ENCODE results near the gene TSPAN12.
"Not testable (repeated sequence)": the region's sequence is repeated elsewhere in the genome, so short reads cannot be mapped to it uniquely, and the experiment has no call there.

Gene TSPAN12

DNA sequence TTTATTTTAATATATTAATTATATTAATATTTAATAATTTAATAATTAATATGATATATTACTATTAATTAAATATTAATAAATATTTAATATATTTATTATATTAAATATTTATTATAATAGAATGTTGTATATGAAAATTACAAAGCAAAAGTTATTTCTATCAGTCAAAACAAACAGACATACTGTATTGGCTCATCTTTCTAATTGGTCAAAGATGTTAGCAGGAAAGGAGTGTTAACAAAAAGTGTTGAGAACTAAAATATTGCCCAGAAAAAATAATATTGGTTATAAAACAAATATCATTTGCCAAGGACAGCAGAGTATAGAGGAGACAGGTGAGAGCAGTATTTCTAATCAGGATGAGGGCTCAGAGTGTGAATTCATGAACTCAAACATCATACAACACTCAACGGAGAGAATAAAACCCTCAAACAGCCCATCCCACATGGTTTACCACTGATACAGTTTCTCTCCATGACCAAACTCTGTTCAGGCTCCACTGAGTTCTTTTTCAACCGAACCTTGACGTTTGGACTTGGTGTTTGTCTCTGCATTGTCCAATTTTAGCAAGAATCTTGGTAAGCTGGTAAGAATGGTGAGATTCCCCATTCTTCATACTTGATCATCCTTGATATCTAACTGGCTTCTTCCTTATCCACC lies 58.0 kb downstream of the TSPAN12 start:
- DNase-seq, result no peak

DNA sequence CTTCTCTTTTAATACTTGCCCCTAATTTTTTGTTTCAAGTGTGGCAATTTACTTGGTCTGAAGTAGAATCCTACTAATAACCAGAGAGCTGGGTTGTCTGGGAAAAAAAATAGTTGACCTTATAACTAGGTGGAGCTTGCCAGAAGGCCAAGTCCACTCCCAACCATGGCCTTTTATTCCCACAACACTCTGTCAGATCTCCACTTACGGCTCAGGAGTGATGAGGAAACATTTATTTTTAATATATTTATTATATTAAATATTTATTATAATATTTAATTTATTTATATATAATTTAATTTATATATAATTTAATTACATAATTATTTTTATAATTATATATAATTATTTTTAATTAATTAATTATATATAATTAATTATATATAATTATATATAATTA lies 58.8 kb downstream of the TSPAN12 start:
- DNase-seq, result no peak

DNA sequence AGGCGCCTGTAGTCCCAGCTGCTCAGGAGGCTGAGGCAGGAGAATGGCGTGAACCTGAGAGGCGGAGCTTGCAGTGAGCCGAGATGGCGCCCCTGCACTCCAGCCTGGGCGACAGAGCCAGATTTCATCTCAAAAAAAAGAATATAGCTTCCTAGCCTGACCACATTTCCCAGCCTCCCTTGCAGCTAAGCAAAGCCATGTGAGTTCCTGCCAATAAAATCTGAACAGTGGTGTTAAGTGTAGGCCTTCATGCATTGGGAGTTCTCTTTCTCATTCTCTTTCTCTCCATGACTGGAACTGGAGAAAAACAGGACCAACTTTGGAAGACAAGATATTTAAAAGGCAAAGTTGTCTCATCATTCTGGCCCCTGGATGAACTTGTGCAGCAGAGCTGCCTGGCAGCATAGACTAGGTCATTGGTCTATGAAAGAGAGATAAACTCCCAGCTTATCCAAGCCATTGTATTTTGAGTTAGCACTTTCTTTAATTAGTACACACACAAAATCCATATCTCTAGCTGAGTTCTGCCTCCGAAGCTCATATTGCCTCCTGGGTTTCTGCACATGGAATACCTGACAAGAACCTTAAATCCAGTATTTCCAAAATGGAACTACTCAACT lies 60.8 kb downstream of the TSPAN12 start:
- DNase-seq, result no peak

DNA sequence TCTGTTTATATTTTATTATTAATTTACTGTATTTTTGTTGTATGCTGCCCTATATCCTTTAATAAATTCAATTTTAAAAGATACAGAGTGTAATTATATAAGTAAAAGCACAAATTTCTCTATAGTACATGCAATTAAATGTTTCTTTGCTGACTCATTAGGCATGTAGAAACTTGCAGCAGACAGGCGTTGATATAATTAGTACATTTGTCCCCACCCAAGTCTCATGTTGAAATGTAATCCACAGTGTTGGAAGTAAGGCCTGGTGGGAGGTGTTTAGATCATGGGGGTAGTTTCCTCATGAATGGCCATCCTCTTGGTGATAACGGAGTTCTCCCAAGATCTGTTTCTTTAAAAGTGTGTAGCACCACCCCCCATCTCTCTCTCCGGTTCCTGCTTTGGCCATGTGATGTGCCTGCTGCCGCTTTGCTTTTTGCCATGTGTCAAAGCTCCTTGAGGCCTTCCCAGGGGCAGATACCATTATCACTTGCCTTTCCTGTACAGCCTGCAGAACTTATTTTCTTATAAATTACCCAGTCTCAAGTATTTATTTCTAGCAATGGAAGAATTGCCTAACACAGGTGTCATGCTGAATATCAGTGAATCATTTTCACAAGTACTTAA lies 63.7 kb downstream of the TSPAN12 start:
- DNase-seq, result no peak

DNA sequence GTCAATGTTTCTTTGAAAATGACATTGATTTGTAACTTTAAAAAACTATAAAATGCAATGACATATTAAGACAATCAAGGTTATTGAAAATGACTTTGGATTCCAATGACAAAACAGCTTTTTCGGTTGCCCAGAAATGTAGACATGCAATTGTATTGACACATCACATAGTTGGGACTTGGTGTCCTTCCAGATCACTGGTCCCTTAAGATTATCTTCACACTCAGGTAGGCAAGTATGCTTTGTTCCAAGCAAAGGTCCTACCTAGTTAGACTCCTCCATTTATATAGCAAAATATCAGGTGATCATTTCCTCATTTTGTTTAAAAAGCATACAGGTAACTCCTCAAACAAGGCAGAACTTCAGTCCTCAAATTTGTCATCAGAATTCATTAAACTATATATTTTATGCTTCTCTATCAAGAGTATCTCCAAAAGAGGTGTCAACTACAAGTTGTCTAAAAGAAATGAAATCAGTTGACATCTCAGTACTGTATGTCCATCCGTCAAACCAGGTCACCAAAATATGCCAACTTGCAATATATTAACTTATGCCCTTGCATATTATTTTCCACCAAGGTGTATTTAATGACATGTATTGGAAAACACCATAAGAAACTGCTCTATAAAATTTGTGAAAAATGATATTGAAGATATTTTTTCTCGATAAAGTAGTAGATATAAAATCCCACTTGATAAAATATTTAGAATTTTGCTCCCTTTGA lies 64.6 kb downstream of the TSPAN12 start:
- DNase-seq, result no peak

DNA sequence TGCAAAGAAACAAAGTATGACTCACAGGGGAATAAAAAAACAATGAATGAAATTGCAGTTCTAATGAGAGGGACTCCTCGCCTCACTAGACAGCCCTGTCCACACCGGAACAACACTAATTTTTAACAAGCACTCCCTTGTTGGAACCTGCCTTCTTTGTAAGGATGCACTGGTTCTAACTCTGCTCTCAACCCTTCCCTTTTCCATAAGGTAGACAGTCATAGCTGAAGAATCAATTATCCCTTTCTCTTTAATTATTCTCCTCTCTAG lies 65.1 kb downstream of the TSPAN12 start:
- DNase-seq, result no peak

DNA sequence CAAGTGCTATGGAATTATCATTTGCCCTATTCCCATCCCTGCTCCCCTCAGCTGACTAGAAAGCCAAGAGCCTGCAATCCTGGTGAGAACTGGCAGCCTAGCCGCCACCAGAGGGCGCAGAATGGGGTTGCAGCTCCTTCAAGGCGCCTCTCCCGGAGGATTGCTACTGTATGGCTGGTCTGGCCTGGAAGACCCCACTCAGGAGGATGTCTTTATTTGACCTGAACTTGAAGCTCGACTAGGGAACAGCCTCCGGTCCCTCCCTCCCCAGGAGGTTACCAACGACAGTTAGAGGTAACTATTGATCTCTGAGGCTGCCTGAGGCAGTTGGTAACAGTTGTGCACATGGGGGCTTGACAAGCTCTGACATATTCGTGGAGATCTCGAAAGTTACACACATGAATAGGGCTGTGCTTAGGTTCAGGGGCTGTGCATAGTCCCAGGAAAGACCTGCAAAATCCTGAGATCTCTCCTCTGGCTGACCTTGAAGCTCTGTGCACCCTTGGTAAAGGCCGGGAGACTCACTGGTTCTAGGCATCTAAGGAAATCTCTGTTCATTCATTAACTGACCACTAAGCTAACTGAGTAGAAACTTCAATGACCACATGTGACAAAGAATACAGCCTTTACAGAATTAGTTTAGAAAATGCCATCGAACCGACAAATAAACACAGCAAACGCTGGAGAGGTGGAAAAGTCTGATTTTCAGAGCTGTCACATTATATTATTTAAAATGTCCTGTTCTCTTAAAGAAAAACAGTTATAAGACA lies 65.7 kb downstream of the TSPAN12 start:
- peak; percentile 5 for DNase-seq

DNA sequence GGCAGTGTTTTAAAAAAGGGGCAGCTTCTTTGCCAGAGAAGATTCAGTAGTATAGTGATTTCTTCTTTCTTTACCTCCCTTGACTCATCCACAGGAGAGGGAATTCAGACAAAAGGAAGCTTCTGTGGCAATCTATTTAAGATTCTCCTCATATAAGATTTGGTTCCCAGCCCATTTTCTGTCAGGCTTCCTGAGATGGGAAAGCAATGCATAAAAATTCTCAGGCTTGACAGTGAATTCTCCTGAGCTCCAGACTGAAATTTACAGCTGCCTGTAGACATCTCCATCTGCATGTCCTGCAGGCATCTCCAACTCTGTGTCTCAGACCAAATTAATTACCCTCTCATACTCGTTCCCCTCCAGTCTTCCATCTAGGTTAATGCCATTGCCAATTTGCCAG lies 72.8 kb downstream of the TSPAN12 start:
- DNase-seq, result no peak

DNA sequence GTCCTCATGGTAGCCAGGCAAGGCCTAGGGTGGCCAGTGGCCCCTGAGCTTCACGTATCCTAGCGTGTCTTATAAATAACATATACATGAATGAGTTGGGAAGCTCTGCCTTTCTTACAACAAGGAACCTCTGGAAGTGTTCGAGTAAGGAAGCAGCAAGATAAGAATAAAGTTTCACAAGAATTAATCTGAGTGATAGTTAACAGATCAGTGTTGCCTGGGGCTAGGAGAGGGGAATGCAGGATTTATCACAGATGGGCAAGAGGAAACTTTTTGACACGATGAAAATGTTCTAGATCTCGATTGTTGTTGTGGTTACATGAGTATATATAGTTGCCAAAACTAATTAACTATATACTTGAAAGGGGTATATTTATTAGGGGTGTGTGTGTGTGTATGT lies 74.2 kb downstream of the TSPAN12 start:
- DNase-seq, result no peak

DNA sequence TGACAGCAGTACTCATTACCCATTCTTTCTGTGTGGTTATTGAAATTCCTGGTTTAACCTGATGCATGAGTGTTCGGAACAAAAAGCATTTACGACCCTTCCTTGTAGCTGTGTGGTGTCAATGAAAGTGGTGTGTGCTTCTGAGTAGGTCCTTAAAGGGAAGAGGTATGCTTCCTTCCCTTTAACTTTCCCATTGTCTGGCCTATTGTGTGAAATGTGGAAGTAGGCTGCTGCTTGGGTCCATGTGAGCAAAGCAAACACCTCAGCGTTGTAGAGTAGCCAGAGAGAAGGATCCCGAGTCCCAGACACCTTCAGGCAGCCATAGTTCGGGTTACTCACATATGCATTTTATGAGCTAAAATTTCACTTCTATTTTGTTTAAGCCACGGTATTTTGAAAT lies 74.7 kb downstream of the TSPAN12 start:
- DNase-seq, result no peak

DNA sequence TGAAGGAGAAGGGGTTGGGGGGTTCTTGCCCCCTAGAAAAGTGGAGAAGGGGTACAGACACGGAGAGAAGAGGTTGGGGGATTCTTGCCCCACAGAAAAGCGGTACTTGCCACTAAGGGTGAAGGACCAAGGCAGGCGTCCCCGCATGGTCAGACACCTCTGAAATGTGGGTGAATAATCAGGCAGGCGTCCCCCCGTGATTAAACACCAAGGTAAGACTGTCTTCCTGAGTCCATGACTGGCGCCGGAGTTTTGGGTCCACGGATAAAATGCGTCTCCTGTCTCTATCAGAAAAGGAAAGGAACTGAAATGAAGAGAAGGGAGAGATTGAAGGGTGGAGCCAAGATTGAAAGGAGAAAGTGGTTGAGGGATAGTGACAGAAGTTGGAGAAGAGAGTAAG lies 76.0 kb downstream of the TSPAN12 start:
- DNase-seq, result not testable (repeated sequence)

DNA sequence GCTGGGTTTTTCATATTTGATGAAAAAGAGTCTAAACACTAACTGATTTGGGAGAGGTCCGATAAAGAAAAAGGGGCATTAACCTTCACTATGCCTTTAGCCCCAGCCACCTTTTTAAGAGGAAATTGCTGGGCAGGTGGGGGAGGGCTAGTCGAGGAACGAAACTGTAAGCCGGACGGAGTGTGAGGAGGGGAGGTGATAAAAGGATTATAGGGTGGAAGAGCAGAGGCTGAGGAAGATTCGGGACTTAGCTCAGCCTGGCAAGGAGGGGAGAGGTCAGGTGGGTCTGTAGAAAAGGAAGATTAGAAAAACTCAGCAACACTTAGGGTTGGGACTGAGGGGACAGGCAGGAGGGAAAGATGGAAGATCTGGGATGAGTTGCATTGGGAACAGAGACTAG lies 77.0 kb downstream of the TSPAN12 start:
- DNase-seq, result no peak

DNA sequence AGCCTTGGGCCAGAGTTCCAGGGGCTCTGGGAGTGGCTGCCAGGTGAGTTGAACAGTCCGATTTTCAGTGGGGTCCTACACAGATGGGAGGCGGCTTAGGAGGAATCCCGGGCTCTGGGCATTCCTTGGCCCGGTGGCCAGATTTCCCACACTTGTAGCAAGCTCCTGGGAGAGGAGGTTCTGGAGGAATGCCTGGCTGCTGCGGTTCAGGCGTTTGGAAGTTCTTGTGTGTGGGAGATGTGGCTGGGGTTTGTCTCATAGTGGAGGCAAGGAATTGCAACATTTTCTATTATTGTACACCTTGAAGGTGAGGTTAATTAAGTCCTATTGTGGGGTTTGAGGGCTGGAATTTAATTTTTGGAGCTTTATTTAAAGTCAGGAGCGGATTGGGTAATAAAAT lies 77.5 kb downstream of the TSPAN12 start:
- not testable (repeated sequence) for DNase-seq

DNA sequence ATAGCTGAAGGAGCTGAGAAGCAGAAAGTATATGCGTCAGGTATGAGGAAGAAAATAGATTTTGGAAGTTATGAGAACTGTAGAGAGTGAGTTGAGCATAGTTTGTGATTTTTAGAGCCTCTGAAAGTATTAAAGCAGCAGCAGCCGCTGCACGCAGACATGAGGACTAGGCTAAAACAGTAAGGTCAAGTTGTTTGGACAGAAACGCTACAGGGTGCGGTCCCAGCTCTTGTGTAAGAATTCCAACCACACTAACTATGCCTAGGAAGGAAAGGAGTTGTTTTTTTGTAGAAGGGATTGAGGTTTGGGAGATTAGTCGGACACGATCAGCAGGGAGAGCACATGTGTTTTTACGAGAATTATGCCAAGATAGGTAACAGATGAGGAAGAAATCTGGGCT lies 78.9 kb downstream of the TSPAN12 start:
- DNase-seq, result not testable (repeated sequence)

DNA sequence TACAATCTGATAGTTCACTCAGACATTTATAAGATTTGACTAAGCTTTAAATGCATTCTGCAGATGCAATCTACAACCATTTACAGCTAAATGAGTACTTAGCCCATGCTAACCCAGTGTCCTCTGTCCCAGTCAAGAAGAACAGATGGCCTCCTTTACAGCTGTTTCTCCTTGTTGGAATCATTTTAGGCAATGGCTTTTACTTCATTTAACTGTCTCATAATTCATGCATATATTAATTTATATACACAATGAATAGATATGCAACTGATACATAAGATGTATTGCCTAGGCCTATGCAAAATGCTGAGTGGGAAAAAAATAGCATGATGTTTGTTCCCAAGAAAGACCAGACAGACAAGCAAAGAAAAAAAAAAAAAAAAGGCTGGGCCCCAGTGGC lies 82.2 kb downstream of the TSPAN12 start:
- no peak for DNase-seq

DNA sequence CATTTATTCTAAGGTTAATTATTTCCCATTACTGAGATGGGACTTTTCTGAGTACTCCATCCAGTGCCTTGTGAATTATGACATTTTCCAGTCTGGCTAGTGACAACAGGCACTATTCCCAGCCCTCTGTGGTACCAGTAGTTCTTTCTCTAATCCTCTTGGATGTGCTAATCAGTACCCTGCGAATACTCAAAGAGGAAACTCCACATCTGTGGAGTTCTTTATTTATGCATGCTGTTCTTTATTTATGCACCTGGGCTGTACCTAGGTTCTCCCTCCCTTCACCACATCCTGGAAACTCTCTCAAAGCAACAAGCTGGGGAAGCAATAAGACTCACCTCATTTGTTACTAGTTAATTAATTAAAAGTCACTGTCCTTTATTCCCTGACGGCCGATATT lies 83.5 kb downstream of the TSPAN12 start:
- DNase-seq, result no peak

DNA sequence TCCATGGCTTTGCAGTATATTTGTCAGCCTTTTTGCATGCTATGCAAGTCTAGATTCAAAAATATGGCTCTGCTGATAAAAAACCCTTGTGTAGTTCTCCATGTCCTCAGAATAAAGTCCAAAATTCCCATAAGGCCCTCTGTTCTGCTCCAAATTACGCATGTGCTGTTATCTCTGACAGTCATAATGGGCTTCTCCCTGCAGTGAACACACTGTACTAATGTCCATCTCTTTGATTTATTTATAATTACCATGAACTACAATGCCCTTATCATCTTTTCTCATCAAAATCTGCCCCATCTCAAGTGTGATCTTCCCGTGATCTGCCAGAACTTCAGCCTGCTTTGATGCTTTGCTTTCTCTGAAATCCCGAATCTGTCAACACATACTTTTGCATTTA lies 87.7 kb downstream of the TSPAN12 start:
- no peak for DNase-seq

DNA sequence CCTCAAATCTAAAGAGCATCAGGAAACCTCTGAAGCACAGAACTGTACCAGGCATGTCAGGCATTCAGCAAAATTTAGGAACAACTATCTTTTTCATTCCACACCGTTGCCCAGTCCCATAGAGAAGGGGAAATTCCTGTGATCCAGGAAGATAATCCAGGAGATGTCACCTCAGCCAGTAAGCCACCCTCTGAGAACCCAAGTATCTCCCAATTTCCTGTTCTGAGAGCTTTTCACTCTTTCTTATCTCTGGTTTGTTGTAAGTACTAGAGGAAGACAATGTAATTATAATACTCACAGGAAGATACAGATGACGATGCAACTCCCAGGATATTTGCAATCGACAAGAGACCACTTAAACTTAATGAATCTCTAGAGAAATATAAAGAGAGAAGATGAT lies 97.1 kb downstream of the TSPAN12 start:
- no peak for DNase-seq

DNA sequence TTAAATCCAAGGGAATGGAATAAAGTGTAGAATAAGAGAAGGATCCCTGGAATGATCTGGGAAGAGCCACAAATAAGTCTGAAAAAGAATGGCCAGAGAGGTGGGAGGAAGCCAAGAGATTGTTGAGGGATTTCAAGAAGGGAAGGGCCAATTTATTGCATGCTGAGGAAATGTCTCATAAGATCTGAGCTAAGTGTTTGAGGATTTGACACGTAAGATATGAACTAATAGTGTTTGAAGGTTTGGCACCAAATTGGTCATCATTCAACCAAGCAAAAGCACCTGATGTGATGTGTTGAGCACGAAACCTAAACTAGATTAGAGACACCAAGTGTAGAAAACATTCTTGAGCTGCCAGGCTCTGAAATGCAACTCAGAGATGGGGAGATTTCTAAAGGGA lies 97.9 kb downstream of the TSPAN12 start:
- DNase-seq, result no peak

DNA sequence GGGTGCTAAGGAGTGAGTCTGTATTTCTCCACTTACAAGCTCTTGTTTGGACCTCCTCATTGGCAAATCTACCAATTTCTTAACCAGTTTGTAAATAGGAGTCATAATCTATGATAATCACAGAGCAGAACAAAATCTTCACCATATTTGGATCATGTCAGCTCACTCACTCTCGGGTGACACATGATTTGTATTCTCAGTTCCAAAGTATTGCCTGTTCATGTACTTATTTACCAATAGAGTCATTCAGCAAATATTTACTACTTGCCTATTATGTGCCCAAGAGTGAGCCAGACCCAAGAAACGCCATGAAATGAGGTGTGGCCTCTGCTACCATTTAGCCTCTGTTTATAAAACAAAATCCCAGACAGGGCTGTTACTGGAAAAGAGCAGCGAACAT lies 114.8 kb downstream of the TSPAN12 start:
- no peak for DNase-seq

DNA sequence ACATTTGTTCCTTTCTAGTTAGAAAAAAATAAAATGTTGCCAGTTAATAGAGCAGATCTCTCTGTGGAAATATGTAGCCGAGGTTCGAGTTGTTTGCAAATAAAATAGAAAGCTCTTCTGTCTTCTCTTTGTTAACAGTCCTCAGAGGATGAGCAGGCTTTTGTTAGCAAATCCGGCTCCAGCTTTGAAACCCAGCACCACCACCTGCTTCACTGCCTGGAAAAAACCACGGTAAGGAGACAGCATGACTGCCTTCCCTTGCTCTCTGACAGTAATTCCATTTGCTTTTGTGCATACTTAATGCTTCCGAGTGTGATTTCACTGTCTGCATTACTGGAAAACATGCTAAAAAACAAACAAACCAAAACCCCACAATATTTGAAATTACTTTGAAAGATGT lies 115.6 kb downstream of the TSPAN12 start:
- no peak for DNase-seq

DNA sequence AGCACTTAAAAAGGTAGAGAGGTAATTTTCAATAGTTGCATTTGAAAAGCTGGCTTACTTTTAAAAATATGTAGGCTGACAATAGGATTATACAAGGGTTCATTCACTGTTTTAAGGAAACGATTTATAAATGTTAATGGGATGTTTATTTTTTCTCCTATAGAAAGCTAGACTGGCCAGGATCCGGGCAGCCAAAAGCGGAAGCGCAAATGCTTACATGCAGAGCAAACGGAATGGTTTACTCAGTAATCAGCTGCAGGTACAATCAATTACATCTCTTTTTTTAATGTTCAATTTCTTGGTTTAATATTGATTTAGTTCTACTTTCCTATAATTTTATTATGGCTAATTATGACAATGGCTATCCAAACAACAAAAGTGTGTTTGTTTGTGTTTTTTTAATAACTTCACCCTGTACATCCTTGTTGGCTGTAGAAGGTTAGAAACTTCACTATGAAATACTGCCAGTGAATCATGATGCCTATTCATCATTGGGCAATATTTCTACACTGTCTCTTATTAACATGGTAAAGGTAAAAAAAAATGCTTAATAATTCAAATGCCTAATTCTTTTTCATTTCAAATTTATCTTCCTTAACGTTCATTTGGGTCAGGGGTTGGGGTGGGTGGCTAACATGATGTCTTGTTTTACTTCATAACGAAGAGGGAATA lies 116.4 kb downstream of the TSPAN12 start:
- no peak for DNase-seq

DNA sequence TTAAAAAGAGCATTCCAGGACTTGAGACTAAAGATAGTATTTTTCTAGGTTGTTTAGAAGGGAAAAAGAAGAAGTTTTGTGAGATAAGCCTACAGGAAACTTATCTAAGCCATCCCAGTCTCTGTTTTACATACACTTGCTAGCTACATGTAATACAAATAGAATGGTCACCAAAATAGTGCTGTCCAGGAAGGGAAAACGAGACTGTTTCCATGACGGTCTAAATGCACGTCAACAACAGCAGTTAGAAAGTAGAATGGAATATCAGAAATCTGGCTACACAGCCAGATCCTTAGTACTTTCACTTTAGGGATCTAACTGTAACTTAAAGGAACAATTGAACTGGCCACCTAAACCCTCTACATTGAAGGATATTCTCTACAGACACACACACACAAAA lies 117.6 kb downstream of the TSPAN12 start:
- DNase-seq, result no peak
